ENCODE measurements around the gene CDH15. TPM values are rescaled to one million over a fixed set of nuclear protein-coding genes. Genes with fewer than 3 reads are reported as not detected.
"Not testable (repeated sequence)": the region's sequence is repeated elsewhere in the genome, so short reads cannot be mapped to it uniquely, and the experiment has no call there.

CDH15 gene
- total and polyA plus RNA-seq, 5 donors from 2014 or later, result 0.17 TPM; not detected in 4

DNA sequence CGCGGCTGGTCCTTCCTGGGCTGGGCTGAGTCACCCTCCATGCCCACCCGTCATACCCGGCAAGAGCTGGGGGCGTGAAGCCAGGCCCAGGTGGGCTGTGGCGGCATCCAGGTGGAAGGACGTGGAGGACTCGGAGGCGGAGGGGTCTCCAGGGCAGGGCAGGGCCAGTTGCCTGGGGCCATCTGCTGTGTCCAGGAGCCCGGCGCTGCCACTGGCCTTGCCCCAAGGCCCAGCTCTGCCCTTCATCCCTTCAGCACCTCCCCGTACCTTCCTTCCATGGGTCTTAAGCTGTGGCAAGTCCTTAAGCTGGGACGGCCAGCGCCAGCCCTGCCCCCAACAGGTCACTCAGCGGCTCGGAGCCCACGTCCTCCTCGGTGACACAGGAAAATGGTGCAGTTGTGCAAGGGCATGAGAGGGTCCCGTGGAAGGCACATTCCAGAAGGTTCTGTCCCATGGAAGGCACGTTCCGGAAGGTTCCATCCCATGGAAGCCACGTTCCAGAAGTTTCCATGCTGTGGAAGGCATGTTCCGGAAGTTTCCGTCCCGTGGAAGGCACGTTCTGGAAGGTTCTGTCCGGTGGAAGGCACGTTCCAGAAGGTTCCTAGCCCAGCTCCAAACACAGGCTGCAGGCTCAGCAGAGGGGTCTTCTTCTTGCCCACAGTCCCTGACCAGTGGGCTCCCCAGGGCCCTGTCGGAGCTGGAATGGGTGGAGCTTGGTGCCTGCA lies 10.4 kb upstream of the CDH15 start:
- DNase-seq (no peak), ATAC-seq (ENCODE audit: low read depth in 2 of 2) (no peak)
- H3K27ac ChIP-seq (ENCODE audit: insufficient read depth, low read length, poor library complexity, severe bottlenecking), result no peak overlapping the region
- H3K9me3 Mint-ChIP-seq, result no peaks in the 10 kb centered on the region
- H3K27ac Mint-ChIP-seq, result peak overlapping the region in 1 of 3 donors; percentile 32
- no peaks in the 10 kb centered on the region for H3K4me1 ChIP-seq (ENCODE audit: control insufficient read depth, insufficient read depth, low read length, poor library complexity, severe bottlenecking)
- no peak overlapping the region for H3K4me3 ChIP-seq (ENCODE audit: low read depth, low read length)
- H3K27me3 Mint-ChIP-seq, result no peaks in the 10 kb centered on the region
- no peak overlapping the region for H3K4me3 Mint-ChIP-seq
- no peaks in the 10 kb centered on the region for H3K9me3 ChIP-seq (ENCODE audit: control insufficient read depth in 2 of 2, low read length in 2 of 2)
- H3K36me3 ChIP-seq (ENCODE audit: control insufficient read depth, insufficient read depth, low read length), result no peaks in the 10 kb centered on the region
- H3K27me3 ChIP-seq (ENCODE audit: control insufficient read depth, insufficient read depth, low read length), result no peaks in the 10 kb centered on the region
- H3K4me1 Mint-ChIP-seq, result peaks cover 0 to 7% (median 2%) of the 10 kb centered on the region in 4 donors
- no peaks in the 10 kb centered on the region for H3K36me3 Mint-ChIP-seq

DNA sequence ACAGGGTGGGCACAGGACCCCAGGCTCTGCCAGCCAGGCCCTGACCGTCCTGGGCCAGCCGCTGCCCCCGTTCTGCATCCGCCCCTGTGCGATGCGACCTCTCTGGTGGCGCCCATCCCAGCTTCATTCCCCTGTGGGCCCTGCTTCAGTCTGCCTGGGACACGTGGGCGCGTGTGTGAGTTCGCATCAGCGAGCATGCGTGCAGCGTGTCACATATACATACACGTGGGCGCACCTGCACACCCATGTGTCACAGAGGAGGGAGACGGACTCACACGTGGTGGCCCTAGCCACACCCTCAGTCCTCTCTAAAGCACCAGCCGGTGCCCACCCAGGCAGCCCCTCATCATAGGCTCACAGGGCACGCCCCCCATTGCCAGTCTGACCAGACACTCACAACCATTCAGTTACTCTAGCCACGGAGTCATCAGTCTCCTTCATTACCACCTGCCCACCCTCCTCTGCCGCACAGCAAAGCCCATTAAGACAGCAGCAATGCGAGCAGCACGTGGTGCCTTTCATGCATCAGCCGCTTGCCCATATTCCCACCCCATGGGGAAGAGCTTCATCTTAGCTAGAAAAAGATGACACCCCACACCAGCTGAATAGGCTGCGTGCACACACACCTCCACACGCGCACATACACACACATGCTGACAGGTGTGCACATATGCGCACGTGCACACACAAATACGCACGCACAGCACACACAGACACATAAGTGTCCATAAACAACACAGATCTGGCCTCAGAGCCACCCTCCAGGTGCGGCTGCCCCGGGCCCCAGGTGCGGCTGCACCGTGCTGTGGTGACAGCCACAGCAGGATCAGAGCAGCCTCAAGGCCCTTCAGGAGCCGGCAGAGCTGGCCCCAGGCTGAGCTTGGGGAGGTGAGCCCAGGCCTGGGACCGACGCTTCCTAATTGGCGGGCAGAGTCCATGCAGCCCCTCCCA lies 9.5 kb upstream of the CDH15 start:
- Histone ChIP-seq H3K27me3 (ENCODE audit: control insufficient read depth, insufficient read depth, low read length) (no peaks in the 10 kb centered on the region), H3K9me3 (ENCODE audit: control insufficient read depth in 2 of 2, low read length in 2 of 2) (no peaks in the 10 kb centered on the region), H3K36me3 (ENCODE audit: control insufficient read depth, insufficient read depth, low read length) (no peaks in the 10 kb centered on the region), H3K27ac (ENCODE audit: insufficient read depth, low read length, poor library complexity, severe bottlenecking) (no peak overlapping the region), H3K4me3 (ENCODE audit: low read depth, low read length) (no peak overlapping the region), H3K4me1 (ENCODE audit: control insufficient read depth, insufficient read depth, low read length, poor library complexity, severe bottlenecking) (peaks cover 1% of the 10 kb centered on the region)
- Mint-ChIP-seq H3K9me3 (no peaks in the 10 kb centered on the region), H3K4me1 (peaks cover 0 to 7% (median 2%) of the 10 kb centered on the region in 4 donors), H3K4me3 (no peak overlapping the region), H3K27ac (peak overlapping the region in 2 of 3 donors; percentile 21 to 35), H3K27me3 (no peaks in the 10 kb centered on the region), H3K36me3 (no peaks in the 10 kb centered on the region)
- DNase-seq, result no peak
- ATAC-seq (ENCODE audit: low read depth in 2 of 2), result no peak

DNA sequence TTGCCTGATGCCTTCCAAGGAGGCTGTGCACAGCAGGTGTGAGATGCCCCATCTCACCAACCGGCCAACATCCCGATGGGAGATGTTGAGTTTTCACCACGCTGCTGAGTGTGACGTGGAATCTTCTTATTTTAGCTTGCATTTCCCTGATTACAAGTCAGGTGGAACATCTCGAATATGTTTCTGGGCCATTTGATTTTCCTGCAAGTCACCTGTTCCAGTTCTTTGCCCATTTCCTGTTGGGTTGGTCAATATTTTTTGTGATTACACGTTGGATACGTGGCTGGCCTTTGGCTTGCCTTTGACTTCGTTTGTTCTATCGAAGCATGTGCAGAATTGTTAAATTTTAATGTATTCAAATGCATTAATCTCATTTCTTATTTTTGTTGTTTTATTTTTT lies 8.3 kb upstream of the CDH15 start:
- DNase-seq (no peak), ATAC-seq (ENCODE audit: low read depth in 2 of 2) (no peak)
- Mint-ChIP-seq H3K4me1 (peaks cover 0 to 6% (median under 1%) of the 10 kb centered on the region in 4 donors), H3K27me3 (no peaks in the 10 kb centered on the region), H3K36me3 (no peaks in the 10 kb centered on the region), H3K27ac (no peak overlapping the region), H3K4me3 (no peak overlapping the region), H3K9me3 (no peaks in the 10 kb centered on the region)
- no peaks in the 10 kb centered on the region for H3K9me3 ChIP-seq (ENCODE audit: control insufficient read depth in 2 of 2, low read length in 2 of 2)
- no peak overlapping the region for H3K27ac ChIP-seq (ENCODE audit: insufficient read depth, low read length, poor library complexity, severe bottlenecking)
- H3K36me3 ChIP-seq (ENCODE audit: control insufficient read depth, insufficient read depth, low read length), result no peaks in the 10 kb centered on the region
- no peak overlapping the region for H3K4me3 ChIP-seq (ENCODE audit: low read depth, low read length)
- H3K4me1 ChIP-seq (ENCODE audit: control insufficient read depth, insufficient read depth, low read length, poor library complexity, severe bottlenecking), result peaks cover 7% of the 10 kb centered on the region
- no peaks in the 10 kb centered on the region for H3K27me3 ChIP-seq (ENCODE audit: control insufficient read depth, insufficient read depth, low read length)

DNA sequence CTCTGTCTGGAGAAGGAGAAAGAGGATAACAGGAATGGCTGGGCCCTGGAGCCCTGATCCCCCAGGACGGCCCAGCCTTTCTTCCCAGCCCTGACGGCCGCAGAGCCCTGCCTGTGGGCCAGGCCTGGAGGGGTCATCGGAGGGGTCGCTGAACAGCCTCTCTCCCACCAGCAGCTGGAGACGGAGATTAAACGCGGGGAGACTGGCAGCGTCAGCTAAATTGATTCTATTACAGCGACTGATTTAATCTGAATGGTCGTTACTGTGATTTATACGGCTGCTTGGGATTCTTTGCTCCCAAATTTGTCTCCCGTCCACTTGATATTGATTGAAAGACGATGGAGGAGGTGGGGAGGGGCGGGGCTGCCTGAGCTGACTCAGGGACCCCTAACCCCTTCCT lies 7.1 kb upstream of the CDH15 start:
- Histone ChIP-seq H3K4me3 (ENCODE audit: low read depth, low read length) (no peak overlapping the region), H3K27me3 (ENCODE audit: control insufficient read depth, insufficient read depth, low read length) (no peaks in the 10 kb centered on the region), H3K9me3 (ENCODE audit: control insufficient read depth in 2 of 2, low read length in 2 of 2) (no peaks in the 10 kb centered on the region), H3K27ac (ENCODE audit: insufficient read depth, low read length, poor library complexity, severe bottlenecking) (no peak overlapping the region), H3K36me3 (ENCODE audit: control insufficient read depth, insufficient read depth, low read length) (no peaks in the 10 kb centered on the region), H3K4me1 (ENCODE audit: control insufficient read depth, insufficient read depth, low read length, poor library complexity, severe bottlenecking) (peaks cover 7% of the 10 kb centered on the region)
- Mint-ChIP-seq H3K4me1 (peaks cover 0 to 5% (median 0%) of the 10 kb centered on the region in 4 donors), H3K27ac (peak overlapping the region in 1 of 3 donors; percentile 73), H3K4me3 (peak overlapping the region in 1 of 4 donors; percentile 61), H3K36me3 (no peaks in the 10 kb centered on the region), H3K27me3 (no peaks in the 10 kb centered on the region), H3K9me3 (no peaks in the 10 kb centered on the region)
- no peak for DNase-seq
- no peak for ATAC-seq (ENCODE audit: low read depth in 2 of 2)

DNA sequence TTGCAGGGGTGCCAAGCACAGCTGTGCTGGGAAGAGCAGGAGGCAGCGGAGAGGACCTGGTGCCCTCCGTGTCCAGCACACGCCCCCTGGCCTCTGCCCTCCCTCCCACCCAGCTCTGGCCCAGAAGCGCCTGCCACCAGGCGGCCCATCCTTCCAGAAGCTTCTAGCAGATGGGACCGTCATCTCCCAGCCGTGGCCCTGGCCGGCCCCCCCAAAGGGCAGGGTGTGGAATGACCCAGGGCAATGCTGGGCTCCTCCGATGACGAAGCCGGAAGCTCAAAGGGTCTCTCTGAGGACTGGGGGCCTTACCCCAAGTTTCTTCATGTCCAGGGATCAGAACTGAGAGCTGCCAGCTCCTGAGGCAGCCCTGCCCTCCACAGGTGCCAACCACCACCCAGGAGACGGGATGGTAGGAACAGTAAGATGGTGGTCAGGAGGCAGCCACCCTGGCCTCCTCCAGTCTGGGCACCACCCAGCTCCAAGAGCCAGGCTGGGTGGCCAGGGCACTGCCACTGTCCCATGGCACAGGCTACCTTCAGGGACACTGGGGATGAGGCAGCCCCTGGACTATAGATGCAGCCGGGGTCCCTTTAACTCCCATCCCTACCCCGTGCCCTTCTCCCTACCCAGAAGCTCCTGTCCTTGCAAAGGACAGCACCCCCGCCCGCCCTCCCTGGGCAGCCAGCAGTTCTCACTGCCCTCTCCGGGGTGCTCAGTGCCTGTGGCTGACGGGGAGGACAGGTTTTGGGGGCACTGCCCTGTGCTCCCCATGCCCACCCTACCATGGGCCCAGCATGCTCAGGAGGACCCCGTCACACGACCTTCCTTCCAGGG lies 6.5 kb upstream of the CDH15 start:
- Histone ChIP-seq H3K27ac (ENCODE audit: insufficient read depth, low read length, poor library complexity, severe bottlenecking) (no peak overlapping the region), H3K36me3 (ENCODE audit: control insufficient read depth, insufficient read depth, low read length) (no peaks in the 10 kb centered on the region), H3K27me3 (ENCODE audit: control insufficient read depth, insufficient read depth, low read length) (no peaks in the 10 kb centered on the region), H3K4me3 (ENCODE audit: low read depth, low read length) (no peak overlapping the region), H3K9me3 (ENCODE audit: control insufficient read depth in 2 of 2, low read length in 2 of 2) (no peaks in the 10 kb centered on the region), H3K4me1 (ENCODE audit: control insufficient read depth, insufficient read depth, low read length, poor library complexity, severe bottlenecking) (peaks cover 11% of the 10 kb centered on the region)
- H3K4me1 Mint-ChIP-seq, result peaks cover 0 to 5% (median 0%) of the 10 kb centered on the region in 4 donors
- DNase-seq, result no peak
- H3K27me3 Mint-ChIP-seq, result no peaks in the 10 kb centered on the region
- no peak overlapping the region for H3K4me3 Mint-ChIP-seq
- no peak for ATAC-seq (ENCODE audit: low read depth in 2 of 2)
- H3K27ac Mint-ChIP-seq, result no peak overlapping the region
- H3K36me3 Mint-ChIP-seq, result no peaks in the 10 kb centered on the region
- H3K9me3 Mint-ChIP-seq, result no peaks in the 10 kb centered on the region

DNA sequence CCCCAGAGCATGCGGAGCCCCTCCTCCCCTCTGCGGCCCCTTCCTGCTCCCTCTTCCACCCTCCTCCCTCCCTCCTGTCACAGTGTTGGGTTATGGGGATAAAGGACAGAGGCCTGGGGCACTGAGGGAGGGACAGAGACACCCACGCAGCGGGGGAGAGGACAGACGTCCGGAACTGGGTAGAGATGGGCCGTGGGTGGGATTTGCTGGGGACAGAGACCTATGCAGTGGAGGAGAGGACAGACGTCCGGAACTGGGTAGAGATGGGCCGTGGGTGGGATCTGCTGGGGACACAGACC lies 5.9 kb upstream of the CDH15 start:
- H3K36me3 ChIP-seq (ENCODE audit: control insufficient read depth, insufficient read depth, low read length); H3K27me3 ChIP-seq (ENCODE audit: control insufficient read depth, insufficient read depth, low read length); DNase-seq; H3K4me3 ChIP-seq (ENCODE audit: low read depth, low read length); H3K4me3 Mint-ChIP-seq; ATAC-seq (ENCODE audit: low read depth in 2 of 2); H3K27me3 Mint-ChIP-seq; H3K4me1 Mint-ChIP-seq; H3K36me3 Mint-ChIP-seq; H3K9me3 ChIP-seq (ENCODE audit: control insufficient read depth in 2 of 2, low read length in 2 of 2); H3K27ac ChIP-seq (ENCODE audit: insufficient read depth, low read length, poor library complexity, severe bottlenecking); H3K9me3 Mint-ChIP-seq: not testable (repeated sequence)
- H3K4me1 ChIP-seq (ENCODE audit: control insufficient read depth, insufficient read depth, low read length, poor library complexity, severe bottlenecking), result peaks cover 16% of the 10 kb centered on the region
- H3K27ac Mint-ChIP-seq, result peak overlapping the region in 1 of 3 donors; percentile 75

- no peak overlapping the region for H3K27ac Mint-ChIP-seq
- Histone ChIP-seq H3K27ac (ENCODE audit: insufficient read depth, low read length, poor library complexity, severe bottlenecking) (no peak overlapping the region), H3K9me3 (ENCODE audit: control insufficient read depth in 2 of 2, low read length in 2 of 2) (no peaks in the 10 kb centered on the region), H3K4me3 (ENCODE audit: low read depth, low read length) (no peak overlapping the region), H3K36me3 (ENCODE audit: control insufficient read depth, insufficient read depth, low read length) (no peaks in the 10 kb centered on the region), H3K27me3 (ENCODE audit: control insufficient read depth, insufficient read depth, low read length) (no peaks in the 10 kb centered on the region), H3K4me1 (ENCODE audit: control insufficient read depth, insufficient read depth, low read length, poor library complexity, severe bottlenecking) (peaks cover 24% of the 10 kb centered on the region)
- no peaks in the 10 kb centered on the region for H3K27me3 Mint-ChIP-seq
- H3K4me1 Mint-ChIP-seq, result peaks cover 0 to 14% (median 2%) of the 10 kb centered on the region in 4 donors
- no peaks in the 10 kb centered on the region for H3K36me3 Mint-ChIP-seq
- ATAC-seq (ENCODE audit: low read depth in 2 of 2) (no peak), DNase-seq (peak in 1 of 3 donors; percentile 27)
- H3K9me3 Mint-ChIP-seq, result no peaks in the 10 kb centered on the region
- H3K4me3 Mint-ChIP-seq, result no peak overlapping the region
Measured at GRCh38 chr16:89166696-89167424, 4.7 kb upstream of the CDH15 start.
